Lower lobe of right lung (tissue), 2 donors: ENCODE results near the gene MRGPRD. TPM values are rescaled to one million over a fixed set of nuclear protein-coding genes. Genes with fewer than 3 reads are reported as not detected.
"Not testable (repeated sequence)": the region's sequence is repeated elsewhere in the genome, so short reads cannot be mapped to it uniquely, and the experiment has no call there.

Source experiments
- ATAC-seq, 2 donors: fragments of 200-7000 bp; cut with Tn5 transposase; one replicate each; pipeline ENCODE4 v1.9.1; 2020 to 2022; ENCODE audit warnings: mild to moderate bottlenecking in 2 of 2, moderate library complexity in 2 of 2
- DNase-seq: peaks from one replicate; pipeline ENCODE4 v3.0.0-alpha.2; 2020
- H3K27ac ChIP-seq: fragments of 200-600 bp; one replicate; pipeline ENCODE4 v1.8.0; 2022
- H3K27me3 ChIP-seq: fragments of 200-600 bp; one replicate; pipeline ENCODE4 v1.8.0; 2022; ENCODE audit warnings: low read depth
- H3K36me3 ChIP-seq: fragments of 200-600 bp; one replicate; pipeline ENCODE4 v1.8.0; 2022; ENCODE audit warnings: mild to moderate bottlenecking
- H3K4me1 ChIP-seq: fragments of 200-600 bp; one replicate; pipeline ENCODE4 v1.8.0; 2022
- H3K4me3 ChIP-seq: fragments of 200-600 bp; one replicate; pipeline ENCODE4 v1.8.0; 2022; ENCODE audit warnings: mild to moderate bottlenecking
- H3K9me3 ChIP-seq: fragments of 200-600 bp; one replicate; pipeline ENCODE4 v1.8.0; 2022
- intact Hi-C: fragments of 100-400 bp; cut with DNase I; formaldehyde crosslinking; loops from one replicate; pipeline ENCODE4 v1.11.0; 2022
- total RNA-seq: library from RNA; stranded (reverse); fragmentation: NEBNext Ultra II Directional; extraction: Animal tissue kit (Norgen Biotek cat#: 25700); gene quantifications from one replicate; pipeline ENCODE4 v1.2.1, GENCODE V29; 2021
- TF ChIP-seq, protein P1 (sequence below): fragments of 200-600 bp; IDR thresholded peaks from one replicate; pipeline ENCODE4 v1.8.0; 2022; ENCODE audit warnings: antibody characterized with exemption, mild to moderate bottlenecking
- donor health status: DM: no; HTN: yes; CAD: no; lungs with severe emphysema.

MRGPRD gene
- total RNA-seq, 1 donor from 2014 or later: not detected

DNA sequence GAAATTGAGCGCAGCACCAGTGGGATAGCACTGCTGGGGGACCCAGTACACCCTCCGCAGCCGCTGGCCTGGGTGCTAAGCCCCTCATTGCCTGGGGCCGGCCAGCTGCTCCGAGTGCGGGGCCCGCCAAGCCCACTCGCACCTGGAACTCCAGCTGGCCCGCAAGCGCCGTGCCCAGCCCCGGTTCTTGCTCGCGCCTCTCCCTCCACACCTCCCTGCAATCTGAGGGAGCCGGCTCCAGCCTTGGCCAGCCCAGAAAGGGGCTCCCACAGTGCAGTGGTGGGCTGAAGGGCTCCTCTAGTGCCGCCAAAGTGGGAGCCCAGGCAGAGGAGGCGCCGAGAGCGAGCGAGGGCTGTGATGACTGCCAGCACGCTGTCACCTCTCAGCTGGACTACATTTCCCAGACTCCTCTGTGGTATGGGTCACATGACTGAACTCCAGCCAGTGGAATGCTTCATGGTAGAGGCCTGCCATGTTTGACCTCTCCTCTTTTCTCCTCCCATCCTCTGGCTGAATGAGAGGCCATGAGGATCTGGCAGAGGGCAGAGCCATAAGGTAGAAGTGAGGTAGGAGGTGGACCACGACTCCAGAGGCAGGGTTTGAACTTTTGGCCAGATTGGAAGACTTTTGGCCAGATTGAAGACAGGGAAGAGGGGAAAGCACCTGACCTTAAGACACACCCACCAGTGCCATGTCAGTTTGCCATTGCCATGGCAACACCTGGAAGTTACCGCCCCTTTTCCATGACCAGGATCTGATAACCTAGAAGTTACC, 6.2 kb downstream of the MRGPRD start:
- TF ChIP-seq, protein P1, sequence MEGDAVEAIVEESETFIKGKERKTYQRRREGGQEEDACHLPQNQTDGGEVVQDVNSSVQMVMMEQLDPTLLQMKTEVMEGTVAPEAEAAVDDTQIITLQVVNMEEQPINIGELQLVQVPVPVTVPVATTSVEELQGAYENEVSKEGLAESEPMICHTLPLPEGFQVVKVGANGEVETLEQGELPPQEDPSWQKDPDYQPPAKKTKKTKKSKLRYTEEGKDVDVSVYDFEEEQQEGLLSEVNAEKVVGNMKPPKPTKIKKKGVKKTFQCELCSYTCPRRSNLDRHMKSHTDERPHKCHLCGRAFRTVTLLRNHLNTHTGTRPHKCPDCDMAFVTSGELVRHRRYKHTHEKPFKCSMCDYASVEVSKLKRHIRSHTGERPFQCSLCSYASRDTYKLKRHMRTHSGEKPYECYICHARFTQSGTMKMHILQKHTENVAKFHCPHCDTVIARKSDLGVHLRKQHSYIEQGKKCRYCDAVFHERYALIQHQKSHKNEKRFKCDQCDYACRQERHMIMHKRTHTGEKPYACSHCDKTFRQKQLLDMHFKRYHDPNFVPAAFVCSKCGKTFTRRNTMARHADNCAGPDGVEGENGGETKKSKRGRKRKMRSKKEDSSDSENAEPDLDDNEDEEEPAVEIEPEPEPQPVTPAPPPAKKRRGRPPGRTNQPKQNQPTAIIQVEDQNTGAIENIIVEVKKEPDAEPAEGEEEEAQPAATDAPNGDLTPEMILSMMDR: no peak
- DNase-seq (peak; percentile 24), ATAC-seq (peak in 1 of 2 donors; percentile 36)
- H3K36me3 ChIP-seq: no peaks in the 10 kb centered on the region
- H3K9me3 ChIP-seq: no peaks in the 10 kb centered on the region
- no peak overlapping the region for H3K4me3 ChIP-seq
- H3K4me1 ChIP-seq: no peaks in the 10 kb centered on the region
- peaks cover 5% of the 10 kb centered on the region for H3K27me3 ChIP-seq
- intact Hi-C loops: no loop called here
- H3K27ac ChIP-seq: no peak overlapping the region

DNA sequence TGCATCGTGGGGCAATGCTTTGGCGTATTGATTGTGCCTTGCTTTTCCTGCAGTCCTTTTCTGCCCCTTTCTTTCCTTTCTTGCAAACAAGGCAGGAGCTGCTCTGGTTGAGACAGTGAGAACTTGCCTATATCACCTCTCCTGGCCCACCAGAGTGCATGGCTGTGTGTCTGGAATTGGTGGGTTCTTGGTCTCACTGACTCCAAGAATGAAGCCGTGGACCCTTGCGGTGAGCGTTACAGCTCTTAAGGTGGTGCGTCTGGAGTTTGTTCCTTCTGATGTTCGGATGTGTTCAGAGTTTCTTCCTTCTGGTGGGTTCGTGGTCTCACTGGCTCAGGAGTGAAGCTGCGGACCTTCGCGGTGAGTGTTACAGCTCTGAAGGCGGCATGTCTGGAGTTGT, 7.1 kb downstream of the MRGPRD start:
- H3K27ac ChIP-seq, H3K4me3 ChIP-seq, H3K36me3 ChIP-seq, H3K9me3 ChIP-seq, H3K4me1 ChIP-seq, ATAC-seq, intact Hi-C loops, H3K27me3 ChIP-seq: not testable (repeated sequence)
- peak; percentile 11 for DNase-seq

DNA sequence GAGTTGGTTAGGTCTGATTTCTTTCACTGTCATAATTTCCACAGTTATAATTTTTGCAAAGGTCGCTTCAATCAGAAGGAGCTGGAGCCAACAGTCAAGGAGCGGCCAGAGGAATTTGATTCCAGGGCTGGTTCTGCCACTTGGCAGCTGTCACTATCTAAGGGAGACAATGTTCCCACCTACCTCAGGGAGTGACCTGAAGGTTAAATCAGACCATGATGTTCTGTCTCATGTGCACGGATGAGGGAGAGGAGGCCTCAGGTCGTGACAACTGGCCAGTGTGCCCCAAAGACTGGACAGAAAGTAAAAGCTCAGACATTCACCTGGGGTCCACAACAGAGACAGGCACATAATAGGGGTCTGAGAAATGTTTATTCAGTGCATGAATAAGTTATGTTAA, 7.6 kb downstream of the MRGPRD start:
- Histone ChIP-seq H3K4me3 (no peak overlapping the region), H3K4me1 (no peaks in the 10 kb centered on the region), H3K27ac (no peak overlapping the region), H3K9me3 (no peaks in the 10 kb centered on the region), H3K27me3 (peaks cover 5% of the 10 kb centered on the region), H3K36me3 (no peaks in the 10 kb centered on the region)
- TF ChIP-seq, protein P1: no peak
- peak; percentile 1 for DNase-seq
- no peak for ATAC-seq
- intact Hi-C loops: no loop called here

DNA sequence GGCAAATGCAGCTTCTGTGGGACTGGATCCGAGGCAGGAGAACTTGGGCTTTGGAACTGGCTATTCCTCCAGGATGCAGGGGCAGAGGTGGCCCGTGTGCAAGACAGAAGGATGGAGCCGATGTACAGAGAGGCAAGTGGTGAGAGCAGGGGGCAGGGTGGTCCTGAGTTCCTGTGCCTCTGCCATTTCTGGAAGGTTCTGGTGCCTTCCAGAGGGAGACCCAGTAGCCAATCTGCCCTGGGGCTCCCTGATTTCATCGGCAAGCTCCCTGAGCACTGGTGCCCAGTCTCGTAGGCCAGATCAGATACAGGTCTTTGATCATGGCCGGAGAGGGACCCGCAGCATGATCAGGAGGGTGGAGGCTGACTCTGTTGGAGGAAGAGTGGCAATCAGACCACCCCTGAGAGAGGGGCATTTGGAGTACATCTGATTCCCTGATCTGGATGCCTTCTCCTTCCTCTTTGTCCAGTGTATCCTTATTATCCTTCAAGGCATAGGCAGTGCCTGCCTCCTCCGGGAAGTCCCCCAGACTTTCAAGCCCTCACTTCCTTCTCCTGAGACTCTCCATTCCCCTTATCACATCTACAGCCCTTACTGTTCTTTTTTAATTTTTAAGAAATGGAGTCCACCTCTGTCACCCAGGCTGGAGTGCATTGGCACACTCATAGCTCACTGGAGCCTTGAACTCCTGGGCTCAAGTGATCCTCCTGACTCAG, 9.7 kb downstream of the MRGPRD start:
- H3K9me3 ChIP-seq: no peaks in the 10 kb centered on the region
- ATAC-seq (no peak), DNase-seq (peak; percentile 15)
- peaks cover 5% of the 10 kb centered on the region for H3K27me3 ChIP-seq
- H3K36me3 ChIP-seq: no peaks in the 10 kb centered on the region
- TF ChIP-seq, protein P1: no peak
- H3K27ac ChIP-seq: no peak overlapping the region
- intact Hi-C loops: no loop called here
- H3K4me1 ChIP-seq: no peaks in the 10 kb centered on the region
- no peak overlapping the region for H3K4me3 ChIP-seq

DNA sequence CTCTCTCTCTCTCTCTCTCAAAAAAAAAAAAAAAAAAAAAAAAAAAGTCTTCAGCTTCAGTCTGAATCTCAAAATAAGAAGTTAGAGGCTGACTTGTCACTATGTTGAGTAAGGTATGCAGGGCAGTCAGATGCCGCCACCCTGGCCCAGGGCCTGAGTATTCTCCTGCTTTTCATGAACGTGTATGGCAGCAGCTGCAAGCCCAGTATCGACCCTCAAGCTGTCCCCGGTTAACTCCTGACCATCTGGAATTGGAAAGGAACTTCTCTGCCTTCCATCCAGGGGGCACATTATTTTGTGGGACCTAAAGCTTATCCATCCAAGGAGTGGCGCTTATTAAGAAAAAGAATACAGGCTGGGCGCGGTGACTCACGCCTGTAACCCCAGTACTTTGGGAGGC, 11.4 kb downstream of the MRGPRD start:
- TF ChIP-seq, protein P1: no peak
- Histone ChIP-seq H3K36me3 (no peaks in the 10 kb centered on the region), H3K9me3 (no peaks in the 10 kb centered on the region), H3K4me1 (no peaks in the 10 kb centered on the region), H3K27me3 (peaks cover 5% of the 10 kb centered on the region), H3K4me3 (no peak overlapping the region), H3K27ac (no peak overlapping the region)
- ATAC-seq (no peak), DNase-seq (peak; percentile 15)
- intact Hi-C loops: no loop called here
